Subcutaneous adipose tissue (tissue), 4 donors: Measurements from ENCODE around the gene RFT1. TPM values are rescaled to one million over a fixed set of nuclear protein-coding genes. Genes with fewer than 3 reads are reported as not detected.

Experiments used
- CTCF ChIP-seq: fragments of 450-650 bp; IDR thresholded peaks from one replicate; pipeline ENCODE4 v1.5.1; 2016; ENCODE audit warnings: low read depth, mild to moderate bottlenecking, control low read depth, antibody characterized with exemption, moderate library complexity
- total RNA-seq, 4 donors: library from RNA; depleted of rRNA; stranded (reverse); fragments of >200 nt; gene quantifications; one replicate each; pipeline ENCODE4 v1.1.0, GENCODE V29; 2016

Gene RFT1
- total RNA-seq, 4 donors from 2014 or later: 8.1 to 12.7 (median 10.7) TPM

DNA sequence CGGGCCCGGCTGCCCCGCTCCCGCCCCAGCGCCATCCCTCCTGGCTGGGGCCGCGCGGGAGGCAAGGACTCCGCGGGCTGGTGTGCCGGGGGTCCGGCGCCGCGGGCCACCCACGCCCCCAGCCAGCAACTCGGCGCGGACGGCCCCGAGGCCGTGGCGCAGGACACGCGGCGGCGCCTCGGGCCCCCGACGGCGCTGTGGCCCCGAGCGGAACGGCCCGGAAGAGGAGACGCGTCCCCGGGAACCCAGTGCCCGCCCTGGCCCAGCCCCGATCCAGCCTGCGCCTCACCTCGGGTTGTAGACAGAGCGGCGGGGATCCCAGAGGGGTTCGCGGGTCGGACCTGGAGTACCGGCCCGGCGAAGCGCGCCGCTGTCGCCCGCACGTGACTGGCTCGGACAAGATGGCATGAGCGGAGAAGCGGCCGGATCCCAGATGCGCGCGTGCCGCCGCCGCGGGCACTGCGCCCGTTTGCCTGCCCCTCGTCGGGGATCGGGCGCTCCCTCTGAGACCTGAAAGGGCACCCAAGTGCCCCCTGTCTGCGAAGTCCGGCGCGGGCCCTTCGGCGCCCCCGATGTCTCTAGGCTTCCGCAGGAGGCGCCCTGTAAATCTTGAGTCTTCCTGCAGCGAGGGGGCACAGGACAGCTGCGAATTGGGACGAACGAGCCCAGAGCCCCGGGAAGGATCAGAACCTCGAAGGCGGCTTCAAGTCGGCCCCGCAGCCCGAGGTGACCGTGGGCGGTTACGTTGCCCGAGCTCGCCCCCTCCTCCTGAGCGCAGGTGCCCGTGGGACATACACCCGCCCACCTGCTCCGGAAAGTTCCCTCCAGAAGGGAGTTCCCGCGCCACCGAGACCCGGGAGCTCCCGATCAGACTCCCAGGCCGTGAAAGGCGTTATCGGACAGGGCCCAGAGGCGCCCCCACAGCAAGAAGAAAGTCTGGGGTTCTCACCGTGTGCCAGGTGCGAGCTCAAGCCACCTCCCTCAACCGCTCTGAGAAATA is 83.8 kb downstream of the RFT1 start:
- no peak for TF ChIP-seq CTCF

DNA sequence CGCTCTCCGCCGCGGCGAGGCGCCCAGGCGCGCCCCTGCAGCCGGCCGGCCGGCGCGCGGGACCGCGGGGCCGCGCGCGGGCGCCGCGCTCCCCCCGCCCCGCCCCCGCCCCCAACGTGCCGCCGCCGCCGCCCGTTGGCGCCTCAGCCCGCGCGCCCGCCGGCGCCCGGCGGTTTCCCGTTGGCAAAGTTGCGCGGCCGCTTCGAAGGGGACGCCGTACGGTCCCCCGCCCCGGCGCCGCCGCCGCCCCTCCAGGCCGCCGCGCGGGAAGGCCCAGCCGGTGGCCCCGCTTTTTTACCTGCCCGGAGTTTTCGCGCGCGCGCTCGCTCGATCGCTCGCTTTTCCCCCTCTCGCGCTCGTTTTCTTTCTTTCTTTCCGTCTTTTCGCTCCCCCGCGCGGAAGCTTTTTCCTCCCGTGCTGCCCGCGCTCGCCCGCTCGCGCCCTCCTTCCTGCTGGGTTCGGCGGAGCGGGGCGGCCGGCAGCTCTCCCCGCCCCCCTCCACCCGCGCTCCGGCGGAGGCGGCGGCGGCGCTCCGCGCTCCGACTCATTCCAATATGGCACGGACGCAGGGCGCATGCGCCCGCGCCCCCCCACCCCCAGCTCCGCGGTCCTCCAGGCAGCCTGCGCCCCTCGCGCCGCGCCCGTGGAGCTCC is 84.6 kb downstream of the RFT1 start, which contains the start of gene SFMBT1:
SFMBT1 (minus strand) TSS at position 556 of the 653 bp plus-strand sequence. CDS start 76,945 bp downstream, outside the sequence.
- TF ChIP-seq CTCF: no peak

DNA sequence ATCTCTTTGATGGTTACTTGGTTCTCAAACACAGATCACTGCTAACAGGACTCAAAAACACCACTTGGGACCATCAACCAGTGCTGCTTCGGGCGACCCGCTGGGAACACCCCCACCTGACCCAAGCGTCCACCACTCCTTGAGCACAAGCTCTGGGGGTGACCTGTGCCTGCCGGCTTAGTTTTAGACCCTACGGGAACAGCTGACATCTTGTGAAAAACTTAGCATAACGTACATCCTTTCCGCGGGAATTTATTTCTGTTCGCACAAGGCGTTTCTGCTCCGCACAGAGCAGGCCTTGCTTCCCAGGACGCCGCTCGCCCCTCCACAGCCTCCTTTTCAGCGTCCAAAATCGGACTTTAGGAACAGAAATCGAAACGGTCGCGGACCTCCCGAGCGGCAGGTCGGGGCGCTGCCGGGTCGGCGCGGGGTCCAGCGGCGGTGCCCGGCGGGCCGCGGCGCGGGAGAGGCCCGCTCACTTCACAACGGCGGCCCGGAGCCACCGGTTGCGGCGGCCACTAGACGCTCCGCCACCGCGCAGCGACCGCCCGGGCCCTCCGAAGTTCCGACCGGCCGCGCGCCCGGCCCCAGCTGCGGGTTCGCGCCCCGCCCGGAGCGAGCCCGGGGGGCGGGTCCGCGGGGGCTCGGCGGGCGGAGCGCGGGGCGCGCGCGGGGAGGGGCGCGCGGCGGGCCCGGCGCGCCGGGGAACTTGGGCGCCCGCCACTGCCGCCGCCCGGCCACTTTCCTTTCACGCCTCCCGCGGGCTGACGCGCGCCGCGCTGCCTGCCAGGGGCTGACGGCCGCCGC is 85.3 kb downstream of the RFT1 start:
- no peak for TF ChIP-seq CTCF

DNA sequence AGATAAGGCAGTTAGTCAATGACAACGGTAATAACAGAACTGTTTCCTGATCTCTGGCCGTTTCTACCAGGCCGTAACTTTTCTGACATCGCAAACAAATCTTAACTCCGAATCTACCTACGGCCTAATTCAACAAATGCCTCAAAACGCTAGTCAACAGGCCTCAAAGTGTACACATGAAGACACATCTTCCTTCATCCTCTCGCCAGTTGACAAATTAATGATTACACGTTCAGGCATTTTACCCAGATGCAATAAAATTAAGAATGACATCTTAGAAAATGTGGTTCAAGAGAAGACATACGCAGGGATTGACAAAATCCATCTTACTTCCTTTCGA is 85.9 kb downstream of the RFT1 start:
- no peak for TF ChIP-seq CTCF

DNA sequence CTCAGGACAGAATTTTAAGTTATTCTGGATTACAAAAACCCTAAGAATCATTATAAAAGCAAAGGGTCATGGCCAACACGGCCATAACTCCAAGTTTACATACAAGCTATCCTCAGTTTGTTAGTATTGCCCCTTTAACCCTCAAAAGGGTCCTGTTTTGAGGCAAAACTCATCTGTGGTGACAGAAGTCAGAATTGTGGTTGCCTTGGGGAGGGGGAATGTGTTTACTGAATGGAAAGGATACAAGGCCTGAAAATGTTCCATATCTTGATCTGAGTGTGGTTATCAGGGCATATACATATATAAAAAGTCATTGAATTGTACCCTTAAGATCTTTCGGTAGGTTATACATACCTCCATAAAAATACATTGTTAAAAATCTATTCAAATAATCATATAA is 86.5 kb downstream of the RFT1 start:
- TF ChIP-seq CTCF: no peak

DNA sequence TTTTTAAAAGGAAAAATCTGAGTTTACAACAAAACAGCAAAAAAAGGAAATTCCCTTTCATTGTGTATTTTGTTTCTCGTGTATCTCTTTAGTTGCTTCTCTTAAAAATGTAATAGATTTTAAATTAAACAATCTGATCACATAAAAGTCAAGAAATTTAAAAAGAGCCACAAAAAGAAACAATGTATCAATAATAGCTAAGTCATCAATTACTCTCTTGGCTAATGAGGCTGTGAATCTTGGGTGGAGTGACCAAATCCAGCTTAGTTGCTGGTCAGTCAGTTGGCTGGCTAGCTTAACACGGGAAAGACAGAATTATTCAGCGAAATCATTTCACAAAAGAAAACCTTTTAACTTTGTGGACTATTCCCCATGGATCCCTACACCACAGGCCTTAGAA is 87.6 kb downstream of the RFT1 start:
- no peak for TF ChIP-seq CTCF
